ENCODE results near the gene RAD51C. TPM values are rescaled to one million over a fixed set of nuclear protein-coding genes. Genes with fewer than 3 reads are reported as not detected.
A peak's percentile ranks its signal among the peaks of the same experiment; 100 is the strongest.
"Not testable (repeated sequence)": the region's sequence is repeated elsewhere in the genome, so short reads cannot be mapped to it uniquely, and the experiment has no call there.

RAD51C gene
- 22.8 TPM for polyA plus RNA-seq (2013, experiment 1 of 2)
- 29.3 TPM for polyA plus RNA-seq (2013, experiment 2 of 2)

- WGBS, 2 experiments (ENCODE audit: insufficient coverage in 2 of 2): 31 to 38% methylated on average over 33 to 38 of the region's 50 CpGs
Observed at GRCh38 chr17:58692239-58693055, at the start of gene RAD51C. Gene RAD51C (plus strand): TSS chr17:58692602. CDS start chr17:58692644, 42 bp downstream.

GRCh38 chr17:58643147-58643546 is 49.3 kb upstream of the RAD51C start:
- Histone ChIP-seq H3K4me3 (ENCODE audit: extremely low read depth, insufficient read depth, low read length, poor library complexity, severe bottlenecking) (no peak overlapping the region), H3K27ac (ENCODE audit: low read depth, low read length, severe bottlenecking) (no peak overlapping the region), H3K4me1 (ENCODE audit: control insufficient read depth, insufficient read depth, low read length, poor library complexity, severe bottlenecking) (no peaks in the 10 kb centered on the region), H3K9me3 (ENCODE audit: control insufficient read depth, low read length) (no peaks in the 10 kb centered on the region), H3K36me3 (ENCODE audit: control insufficient read depth, insufficient read depth, low read length) (no peaks in the 10 kb centered on the region)
- 86% methylated on average over 1 of the region's 2 CpGs; no CpG with 5 or more reads in 1 of the 2 experiments for WGBS, 2 experiments (ENCODE audit: insufficient coverage in 2 of 2)

More at GRCh38 chr17:58692239-58693055, at the start of gene RAD51C:
- Histone ChIP-seq H3K4me3 (ENCODE audit: extremely low read depth, insufficient read depth, low read length, poor library complexity, severe bottlenecking) (peak within 1 kb of the TSS; percentile 49), H3K36me3 (ENCODE audit: control insufficient read depth, insufficient read depth, low read length) (no peaks in the 10 kb centered on the region), H3K9me3 (ENCODE audit: control insufficient read depth, low read length) (no peaks in the 10 kb centered on the region), H3K27ac (ENCODE audit: low read depth, low read length, severe bottlenecking) (no peak within 1 kb of the TSS), H3K4me1 (ENCODE audit: control insufficient read depth, insufficient read depth, low read length, poor library complexity, severe bottlenecking) (no peaks in the 10 kb centered on the region)

- Histone ChIP-seq H3K4me1 (ENCODE audit: control insufficient read depth, insufficient read depth, low read length, poor library complexity, severe bottlenecking) (no peaks in the 10 kb centered on the region), H3K36me3 (ENCODE audit: control insufficient read depth, insufficient read depth, low read length) (no peaks in the 10 kb centered on the region)
Observed at GRCh38 chr17:58648236-58648635, 44.2 kb upstream of the RAD51C start.

GRCh38 chr17:58657962-58658803 is 34.2 kb upstream of the RAD51C start:
- H3K9me3 ChIP-seq (ENCODE audit: control insufficient read depth, low read length); H3K4me3 ChIP-seq (ENCODE audit: extremely low read depth, insufficient read depth, low read length, poor library complexity, severe bottlenecking); H3K36me3 ChIP-seq (ENCODE audit: control insufficient read depth, insufficient read depth, low read length); H3K4me1 ChIP-seq (ENCODE audit: control insufficient read depth, insufficient read depth, low read length, poor library complexity, severe bottlenecking): not testable (repeated sequence)
- H3K27ac ChIP-seq (ENCODE audit: low read depth, low read length, severe bottlenecking): peak overlapping the region; percentile 98
- WGBS, 2 experiments (ENCODE audit: insufficient coverage in 2 of 2): 45 to 54% methylated on average over 6 to 9 of the region's 10 CpGs

More at GRCh38 chr17:58648236-58648635, 44.2 kb upstream of the RAD51C start:
- Histone ChIP-seq H3K27ac (ENCODE audit: low read depth, low read length, severe bottlenecking) (no peak overlapping the region), H3K9me3 (ENCODE audit: control insufficient read depth, low read length) (no peaks in the 10 kb centered on the region), H3K4me3 (ENCODE audit: extremely low read depth, insufficient read depth, low read length, poor library complexity, severe bottlenecking) (no peak overlapping the region)

GRCh38 chr17:58658804-58659713 is 33.3 kb upstream of the RAD51C start:
- H3K9me3 ChIP-seq (ENCODE audit: control insufficient read depth, low read length): no peaks in the 10 kb centered on the region
- peak overlapping the region; percentile 19 for H3K4me3 ChIP-seq (ENCODE audit: extremely low read depth, insufficient read depth, low read length, poor library complexity, severe bottlenecking)
- no peaks in the 10 kb centered on the region for H3K36me3 ChIP-seq (ENCODE audit: control insufficient read depth, insufficient read depth, low read length)
- peak overlapping the region; percentile 98 for H3K27ac ChIP-seq (ENCODE audit: low read depth, low read length, severe bottlenecking)
- WGBS, 2 experiments (ENCODE audit: insufficient coverage in 2 of 2): 11% methylated on average over 19 to 24 of the region's 38 CpGs
- no peaks in the 10 kb centered on the region for H3K4me1 ChIP-seq (ENCODE audit: control insufficient read depth, insufficient read depth, low read length, poor library complexity, severe bottlenecking)

- H3K36me3 ChIP-seq (ENCODE audit: control insufficient read depth, insufficient read depth, low read length); H3K4me1 ChIP-seq (ENCODE audit: control insufficient read depth, insufficient read depth, low read length, poor library complexity, severe bottlenecking); H3K9me3 ChIP-seq (ENCODE audit: control insufficient read depth, low read length): not testable (repeated sequence)
- 86% methylated on average over 5 to 9 of the region's 9 CpGs for WGBS, 2 experiments (ENCODE audit: insufficient coverage in 2 of 2)
- peak overlapping the region; percentile 19 for H3K4me3 ChIP-seq (ENCODE audit: extremely low read depth, insufficient read depth, low read length, poor library complexity, severe bottlenecking)
- H3K27ac ChIP-seq (ENCODE audit: low read depth, low read length, severe bottlenecking): peak overlapping the region; percentile 98
Observed at GRCh38 chr17:58659714-58660084, 32.7 kb upstream of the RAD51C start.

GRCh38 chr17:58660621-58661020 is 31.8 kb upstream of the RAD51C start:
- Histone ChIP-seq H3K9me3 (ENCODE audit: control insufficient read depth, low read length) (no peaks in the 10 kb centered on the region), H3K4me1 (ENCODE audit: control insufficient read depth, insufficient read depth, low read length, poor library complexity, severe bottlenecking) (no peaks in the 10 kb centered on the region)
- 100% methylated on average over 1 of the region's 4 CpGs for WGBS, 2 experiments (ENCODE audit: insufficient coverage in 2 of 2)

GRCh38 chr17:58661499-58661898 is 30.9 kb upstream of the RAD51C start:
- no peaks in the 10 kb centered on the region for H3K9me3 ChIP-seq (ENCODE audit: control insufficient read depth, low read length)
- no peak overlapping the region for H3K27ac ChIP-seq (ENCODE audit: low read depth, low read length, severe bottlenecking)
- 93 to 96% methylated on average over 22 to 26 of the region's 26 CpGs for WGBS, 2 experiments (ENCODE audit: insufficient coverage in 2 of 2)
- no peak overlapping the region for H3K4me3 ChIP-seq (ENCODE audit: extremely low read depth, insufficient read depth, low read length, poor library complexity, severe bottlenecking)
- H3K36me3 ChIP-seq (ENCODE audit: control insufficient read depth, insufficient read depth, low read length): no peaks in the 10 kb centered on the region
- H3K4me1 ChIP-seq (ENCODE audit: control insufficient read depth, insufficient read depth, low read length, poor library complexity, severe bottlenecking): no peaks in the 10 kb centered on the region

More at GRCh38 chr17:58660621-58661020, 31.8 kb upstream of the RAD51C start:
- no peak overlapping the region for H3K4me3 ChIP-seq (ENCODE audit: extremely low read depth, insufficient read depth, low read length, poor library complexity, severe bottlenecking)
- no peak overlapping the region for H3K27ac ChIP-seq (ENCODE audit: low read depth, low read length, severe bottlenecking)
- H3K36me3 ChIP-seq (ENCODE audit: control insufficient read depth, insufficient read depth, low read length): no peaks in the 10 kb centered on the region

GRCh38 chr17:58664302-58664701 is 28.1 kb upstream of the RAD51C start:
- Histone ChIP-seq H3K36me3 (ENCODE audit: control insufficient read depth, insufficient read depth, low read length) (no peaks in the 10 kb centered on the region), H3K4me1 (ENCODE audit: control insufficient read depth, insufficient read depth, low read length, poor library complexity, severe bottlenecking) (no peaks in the 10 kb centered on the region), H3K27ac (ENCODE audit: low read depth, low read length, severe bottlenecking) (no peak overlapping the region), H3K4me3 (ENCODE audit: extremely low read depth, insufficient read depth, low read length, poor library complexity, severe bottlenecking) (no peak overlapping the region), H3K9me3 (ENCODE audit: control insufficient read depth, low read length) (no peaks in the 10 kb centered on the region)
- 100% methylated on average over 1 of the region's 2 CpGs for WGBS, 2 experiments (ENCODE audit: insufficient coverage in 2 of 2)

All from mesodermal cell (in vitro differentiated cells).